Measurements from ENCODE around the gene PYGO1. TPM values are rescaled to one million over a fixed set of nuclear protein-coding genes. Genes with fewer than 3 reads are reported as not detected.
"Not testable (repeated sequence)": the region's sequence is repeated elsewhere in the genome, so short reads cannot be mapped to it uniquely, and the experiment has no call there.

PYGO1 gene
- total RNA-seq, 1 donor from 2014 or later, result 0.02 TPM

DNA sequence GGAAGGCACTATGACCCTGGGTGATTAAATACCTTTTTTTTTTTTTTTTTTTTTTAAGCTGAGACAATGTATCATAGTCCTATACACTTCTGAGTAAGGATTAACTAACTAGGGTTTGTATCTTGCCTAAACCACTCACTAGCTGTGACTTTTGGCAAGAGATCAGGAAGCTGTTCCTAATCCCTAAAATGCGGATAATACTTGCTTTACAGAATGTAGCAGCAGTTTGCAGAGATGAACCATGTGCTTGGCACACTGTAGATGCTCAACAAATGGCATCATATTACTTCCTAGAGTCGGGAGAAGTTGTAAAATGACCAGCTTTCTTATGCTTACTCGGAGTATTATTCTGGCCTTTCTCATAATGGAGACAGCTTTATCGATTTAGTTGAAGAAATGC, 25.6 kb upstream of the PYGO1 start:
- CTCF ChIA-PET, result no interaction called here
- DNase-seq (no peak), ATAC-seq (ENCODE audit: low read depth) (no peak)
- POLR2A ChIA-PET, result interaction anchor here (0.6 kb wide), 1 partner anchor 146 kb away, joined by 4 read pairs; no protein-coding TSS in a partner anchor
- Mint-ChIP-seq H3K4me3 (no peak overlapping the region), H3K27me3 (peaks cover 17% of the 10 kb centered on the region), H3K4me1 (no peaks in the 10 kb centered on the region), H3K9me3 (no peaks in the 10 kb centered on the region), H3K27ac (no peak overlapping the region), H3K36me3 (ENCODE audit: low read depth) (no peaks in the 10 kb centered on the region)
- intact Hi-C loops (cut with micrococcal nuclease), result no loop called here
- TF ChIP-seq, protein P1, sequence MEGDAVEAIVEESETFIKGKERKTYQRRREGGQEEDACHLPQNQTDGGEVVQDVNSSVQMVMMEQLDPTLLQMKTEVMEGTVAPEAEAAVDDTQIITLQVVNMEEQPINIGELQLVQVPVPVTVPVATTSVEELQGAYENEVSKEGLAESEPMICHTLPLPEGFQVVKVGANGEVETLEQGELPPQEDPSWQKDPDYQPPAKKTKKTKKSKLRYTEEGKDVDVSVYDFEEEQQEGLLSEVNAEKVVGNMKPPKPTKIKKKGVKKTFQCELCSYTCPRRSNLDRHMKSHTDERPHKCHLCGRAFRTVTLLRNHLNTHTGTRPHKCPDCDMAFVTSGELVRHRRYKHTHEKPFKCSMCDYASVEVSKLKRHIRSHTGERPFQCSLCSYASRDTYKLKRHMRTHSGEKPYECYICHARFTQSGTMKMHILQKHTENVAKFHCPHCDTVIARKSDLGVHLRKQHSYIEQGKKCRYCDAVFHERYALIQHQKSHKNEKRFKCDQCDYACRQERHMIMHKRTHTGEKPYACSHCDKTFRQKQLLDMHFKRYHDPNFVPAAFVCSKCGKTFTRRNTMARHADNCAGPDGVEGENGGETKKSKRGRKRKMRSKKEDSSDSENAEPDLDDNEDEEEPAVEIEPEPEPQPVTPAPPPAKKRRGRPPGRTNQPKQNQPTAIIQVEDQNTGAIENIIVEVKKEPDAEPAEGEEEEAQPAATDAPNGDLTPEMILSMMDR (IDR thresholded peaks at IDR 0.05), result no peak

DNA sequence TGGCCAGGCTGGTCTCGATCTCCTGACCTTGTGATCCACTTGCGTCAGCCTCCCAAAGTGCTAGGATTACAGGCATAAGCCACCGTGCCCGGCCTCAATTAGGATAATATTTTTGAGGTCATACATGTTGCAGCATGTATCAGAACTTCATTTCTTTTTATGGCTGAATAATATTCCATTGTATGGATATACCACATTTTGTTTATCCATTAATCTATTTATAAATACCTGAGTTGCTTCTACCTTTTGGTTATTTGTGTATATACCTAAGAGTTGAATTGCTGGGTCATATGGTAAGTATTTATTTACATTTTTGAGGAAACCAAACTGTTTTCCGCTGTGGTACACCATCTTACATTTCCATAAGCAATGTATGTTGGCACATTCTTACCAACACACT, 18.1 kb upstream of the PYGO1 start:
- ATAC-seq (ENCODE audit: low read depth) (no peak), DNase-seq (no peak)
- H3K4me1 Mint-ChIP-seq, result no peaks in the 10 kb centered on the region
- H3K27ac Mint-ChIP-seq, result no peak overlapping the region
- ChIA-PET CTCF (no interaction called here), POLR2A (no interaction called here)
- H3K4me3 Mint-ChIP-seq, result no peak overlapping the region
- intact Hi-C loops (cut with micrococcal nuclease), result no loop called here
- H3K9me3 Mint-ChIP-seq, result peaks cover 10% of the 10 kb centered on the region
- no peaks in the 10 kb centered on the region for H3K36me3 Mint-ChIP-seq (ENCODE audit: low read depth)
- TF ChIP-seq, protein P1 (IDR thresholded peaks at IDR 0.05), result no peak
- H3K27me3 Mint-ChIP-seq, result peaks cover 16% of the 10 kb centered on the region

DNA sequence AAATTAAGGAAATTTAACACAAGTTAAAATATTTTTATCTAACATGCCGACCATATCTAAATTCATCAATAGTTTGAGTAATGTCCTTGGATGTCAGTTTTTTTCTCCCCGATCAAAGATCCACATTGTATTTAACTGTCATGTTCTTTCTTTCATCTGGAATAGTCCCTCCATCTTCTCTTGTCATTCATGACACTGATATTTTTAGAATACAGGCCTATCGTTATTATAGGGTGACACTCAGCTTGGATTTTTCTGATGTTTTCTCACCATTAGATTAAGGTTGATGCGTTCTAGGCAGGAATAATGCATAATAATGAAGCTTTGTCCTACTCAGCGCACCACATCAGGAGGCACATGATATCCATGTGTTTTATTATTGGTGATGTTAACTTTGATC, 13.2 kb upstream of the PYGO1 start:
- Mint-ChIP-seq H3K36me3 (ENCODE audit: low read depth) (no peaks in the 10 kb centered on the region), H3K4me3 (no peak overlapping the region), H3K9me3 (peaks cover 5% of the 10 kb centered on the region), H3K4me1 (no peaks in the 10 kb centered on the region), H3K27me3 (peaks cover 16% of the 10 kb centered on the region), H3K27ac (no peak overlapping the region)
- ATAC-seq (ENCODE audit: low read depth) (no peak), DNase-seq (no peak)
- intact Hi-C loops (cut with micrococcal nuclease), result no loop called here
- TF ChIP-seq, protein P1 (IDR thresholded peaks at IDR 0.05), result no peak
- ChIA-PET CTCF (no interaction called here), POLR2A (no interaction called here)

DNA sequence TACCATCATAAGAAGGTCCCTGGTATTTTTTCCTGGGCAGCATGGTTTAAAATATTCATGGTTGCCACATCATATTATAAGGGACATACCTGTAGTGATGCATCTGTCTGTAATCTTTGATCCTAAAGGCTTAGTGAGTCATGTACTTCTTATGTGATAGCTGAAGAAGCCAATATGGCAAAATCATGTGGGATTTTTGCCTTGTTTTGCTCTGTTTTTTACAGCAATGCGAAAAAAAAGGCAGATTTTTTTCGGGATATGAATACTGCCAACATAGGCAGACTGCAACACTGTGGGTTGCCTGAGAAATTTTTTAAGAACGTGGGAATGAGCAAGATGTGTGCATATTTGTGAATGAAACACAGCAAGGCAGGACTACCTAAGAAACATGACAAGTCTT, 11.3 kb upstream of the PYGO1 start:
- Mint-ChIP-seq H3K36me3 (ENCODE audit: low read depth) (no peaks in the 10 kb centered on the region), H3K9me3 (peaks cover 3% of the 10 kb centered on the region), H3K27ac (no peak overlapping the region), H3K4me3 (no peak overlapping the region), H3K27me3 (peaks cover 10% of the 10 kb centered on the region), H3K4me1 (no peaks in the 10 kb centered on the region)
- TF ChIP-seq, protein P1 (IDR thresholded peaks at IDR 0.05), result no peak
- ChIA-PET CTCF (no interaction called here), POLR2A (no interaction called here)
- ATAC-seq (ENCODE audit: low read depth) (no peak), DNase-seq (no peak)
- intact Hi-C loops (cut with micrococcal nuclease), result no loop called here

DNA sequence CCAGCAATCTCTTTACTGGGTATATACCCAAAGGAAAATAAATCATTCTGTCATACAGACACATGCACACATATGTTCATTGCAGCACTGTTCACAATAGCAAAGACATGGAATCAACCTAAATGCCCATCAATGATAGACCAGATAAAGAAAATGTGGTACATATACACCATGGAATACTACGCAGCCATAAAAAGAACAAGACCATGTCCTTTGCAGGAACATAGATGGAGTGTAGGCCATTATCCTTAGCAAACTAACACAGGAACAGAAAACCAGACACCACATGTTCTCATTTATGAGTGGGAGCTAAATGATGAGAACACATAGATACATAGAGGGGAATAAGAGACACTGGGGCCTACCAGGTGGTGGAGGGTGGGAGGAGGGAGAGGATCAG, 4.9 kb upstream of the PYGO1 start:
- H3K4me1 Mint-ChIP-seq; H3K36me3 Mint-ChIP-seq (ENCODE audit: low read depth); POLR2A ChIA-PET; DNase-seq; H3K9me3 Mint-ChIP-seq; ATAC-seq (ENCODE audit: low read depth); intact Hi-C loops (cut with micrococcal nuclease); H3K4me3 Mint-ChIP-seq; CTCF ChIA-PET; H3K27ac Mint-ChIP-seq: not testable (repeated sequence)
- H3K27me3 Mint-ChIP-seq, result peaks cover 21% of the 10 kb centered on the region

DNA sequence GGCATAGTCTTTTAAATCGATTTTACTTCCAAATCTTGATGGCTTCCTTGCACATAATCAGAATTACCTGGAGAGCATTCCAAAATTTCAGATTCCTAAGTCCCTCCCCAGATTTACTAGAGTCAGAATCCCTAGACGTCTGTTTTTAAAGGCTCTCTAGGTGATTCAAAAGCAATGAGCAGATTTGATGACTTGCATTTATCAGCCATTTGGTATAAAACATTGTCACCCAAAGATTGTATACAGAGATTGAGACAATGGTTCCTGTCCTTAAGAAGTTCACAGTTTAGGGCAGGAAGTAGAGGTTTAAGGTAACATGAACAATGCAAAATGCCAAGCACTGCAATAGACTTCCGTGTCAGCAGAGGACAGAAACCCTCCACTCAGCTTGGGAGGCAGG, 2.6 kb upstream of the PYGO1 start:
- Mint-ChIP-seq H3K4me1 (peaks cover 3% of the 10 kb centered on the region), H3K9me3 (peaks cover 3% of the 10 kb centered on the region), H3K27me3 (peaks cover 19% of the 10 kb centered on the region), H3K4me3 (no peak overlapping the region), H3K27ac (no peak overlapping the region), H3K36me3 (ENCODE audit: low read depth) (no peaks in the 10 kb centered on the region)
- intact Hi-C loops (cut with micrococcal nuclease), result no loop called here
- ChIA-PET CTCF (no interaction called here), POLR2A (no interaction called here)
- no peak for ATAC-seq (ENCODE audit: low read depth)
- DNase-seq, result no peak
- TF ChIP-seq, protein P1 (IDR thresholded peaks at IDR 0.05), result no peak
